Measurements from ENCODE around the gene AGO1. TPM values are rescaled to one million over a fixed set of nuclear protein-coding genes. Genes with fewer than 3 reads are reported as not detected.
"Not testable (repeated sequence)": the region's sequence is repeated elsewhere in the genome, so short reads cannot be mapped to it uniquely, and the experiment has no call there.

The AGO1 gene
- total RNA-seq, 1 donor from 2014 or later: 3.9 TPM

- H3K4me3 ChIP-seq (ENCODE audit: low read depth, low read length): no peak overlapping the region
- DNase-seq (ENCODE audit: low read depth): no peak
- TF ChIP-seq CTCF (IDR thresholded peaks at IDR 0.05; ENCODE audit: insufficient read depth, low read length, severe bottlenecking): no peak
- no peak for FAIRE-seq
- no peaks in the 10 kb centered on the region for H3K36me3 ChIP-seq (ENCODE audit: control insufficient read depth, insufficient read depth, low read length)
- no peaks in the 10 kb centered on the region for H3K27me3 ChIP-seq (ENCODE audit: control insufficient read depth, insufficient read depth, low read length)
These were observed 12.2 kb upstream of the AGO1 start for GRCh38 chr1:35870651-35871309.

- FAIRE-seq (no peak), DNase-seq (ENCODE audit: low read depth) (no peak)
- H3K27me3 ChIP-seq (ENCODE audit: control insufficient read depth, insufficient read depth, low read length): no peaks in the 10 kb centered on the region
- H3K4me3 ChIP-seq (ENCODE audit: low read depth, low read length): no peak overlapping the region
- TF ChIP-seq CTCF (IDR thresholded peaks at IDR 0.05; ENCODE audit: insufficient read depth, low read length, severe bottlenecking): no peak
- no peaks in the 10 kb centered on the region for H3K36me3 ChIP-seq (ENCODE audit: control insufficient read depth, insufficient read depth, low read length)
These were observed 9.7 kb upstream of the AGO1 start for GRCh38 chr1:35873243-35873750.

GRCh38 chr1:35874115-35874514 lies 8.9 kb upstream of the AGO1 start:
- H3K27me3 ChIP-seq (ENCODE audit: control insufficient read depth, insufficient read depth, low read length); FAIRE-seq; H3K36me3 ChIP-seq (ENCODE audit: control insufficient read depth, insufficient read depth, low read length); DNase-seq (ENCODE audit: low read depth); H3K4me3 ChIP-seq (ENCODE audit: low read depth, low read length): not testable (repeated sequence)

- Histone ChIP-seq H3K4me3 (ENCODE audit: low read depth, low read length) (no peak overlapping the region), H3K36me3 (ENCODE audit: control insufficient read depth, insufficient read depth, low read length) (no peaks in the 10 kb centered on the region), H3K27me3 (ENCODE audit: control insufficient read depth, insufficient read depth, low read length) (no peaks in the 10 kb centered on the region)
- FAIRE-seq (no peak), DNase-seq (ENCODE audit: low read depth) (peak; percentile 20)
- no peak for TF ChIP-seq CTCF (IDR thresholded peaks at IDR 0.05; ENCODE audit: insufficient read depth, low read length, severe bottlenecking)
These were observed 6.0 kb upstream of the AGO1 start for GRCh38 chr1:35876988-35877387.

- TF ChIP-seq CTCF (IDR thresholded peaks at IDR 0.05; ENCODE audit: insufficient read depth, low read length, severe bottlenecking): no peak
- no peak for DNase-seq (ENCODE audit: low read depth)
- no peak for FAIRE-seq
- H3K4me3 ChIP-seq (ENCODE audit: low read depth, low read length): no peak overlapping the region
- no peaks in the 10 kb centered on the region for H3K36me3 ChIP-seq (ENCODE audit: control insufficient read depth, insufficient read depth, low read length)
- no peaks in the 10 kb centered on the region for H3K27me3 ChIP-seq (ENCODE audit: control insufficient read depth, insufficient read depth, low read length)
These were observed 1.1 kb upstream of the AGO1 start for GRCh38 chr1:35881850-35882273.

- FAIRE-seq: no peak
- TF ChIP-seq CTCF (IDR thresholded peaks at IDR 0.05; ENCODE audit: insufficient read depth, low read length, severe bottlenecking): no peak
These were observed 444 bp upstream of the AGO1 start for GRCh38 chr1:35882586-35882944.

More at GRCh38 chr1:35882586-35882944, 444 bp upstream of the AGO1 start:
- H3K27me3 ChIP-seq (ENCODE audit: control insufficient read depth, insufficient read depth, low read length): no peaks in the 10 kb centered on the region
- DNase-seq (ENCODE audit: low read depth): no peak
- peak overlapping the region; percentile 98 for H3K4me3 ChIP-seq (ENCODE audit: low read depth, low read length)
- no peaks in the 10 kb centered on the region for H3K36me3 ChIP-seq (ENCODE audit: control insufficient read depth, insufficient read depth, low read length)

Measured in bronchial epithelial cell (primary cell).